PFSK-1 (cell line): ENCODE data around the gene GJB4.

Experiments used
- FOXP2 ChIP-seq: optimal IDR thresholded peaks from 2 replicates; pipeline ENCODE3; 2011; ENCODE audit warnings: borderline replicate concordance, control low read depth, inconsistent platforms; ENCODE audit not compliant: insufficient read depth; ENCODE audit errors: extremely low read length, extremely low read depth
- POLR2AphosphoS5 ChIP-seq: IDR thresholded peaks from 2 replicates; pipeline ENCODE4 v1.6.1; 2012; ENCODE audit warnings: low read depth, mild to moderate bottlenecking, control low read depth, low read length, moderate library complexity
- SIN3A ChIP-seq: IDR thresholded peaks from 2 replicates; pipeline ENCODE4 v1.6.1; 2012; ENCODE audit warnings: mild to moderate bottlenecking, low read length, moderate library complexity, borderline replicate concordance; ENCODE audit not compliant: insufficient read depth
- TAF1 ChIP-seq: IDR thresholded peaks from 2 replicates; pipeline ENCODE4 v1.6.1; 2012; ENCODE audit warnings: low read length, control low read depth, borderline replicate concordance; ENCODE audit not compliant: insufficient read depth
- TF ChIP-seq, protein P1 (sequence below), 2 experiments: IDR thresholded peaks; 2 replicates each; pipeline versions ENCODE4 v1.6.1 to v1.8.0; 2011 to 2012; ENCODE audit warnings: low read depth in 2 of 2, low read length in 2 of 2, control low read depth in 1 of 2, inconsistent platforms in 1 of 2, mild to moderate bottlenecking in 1 of 2, moderate library complexity in 1 of 2; ENCODE audit not compliant: insufficient read depth in 1 of 2

Gene GJB4

DNA sequence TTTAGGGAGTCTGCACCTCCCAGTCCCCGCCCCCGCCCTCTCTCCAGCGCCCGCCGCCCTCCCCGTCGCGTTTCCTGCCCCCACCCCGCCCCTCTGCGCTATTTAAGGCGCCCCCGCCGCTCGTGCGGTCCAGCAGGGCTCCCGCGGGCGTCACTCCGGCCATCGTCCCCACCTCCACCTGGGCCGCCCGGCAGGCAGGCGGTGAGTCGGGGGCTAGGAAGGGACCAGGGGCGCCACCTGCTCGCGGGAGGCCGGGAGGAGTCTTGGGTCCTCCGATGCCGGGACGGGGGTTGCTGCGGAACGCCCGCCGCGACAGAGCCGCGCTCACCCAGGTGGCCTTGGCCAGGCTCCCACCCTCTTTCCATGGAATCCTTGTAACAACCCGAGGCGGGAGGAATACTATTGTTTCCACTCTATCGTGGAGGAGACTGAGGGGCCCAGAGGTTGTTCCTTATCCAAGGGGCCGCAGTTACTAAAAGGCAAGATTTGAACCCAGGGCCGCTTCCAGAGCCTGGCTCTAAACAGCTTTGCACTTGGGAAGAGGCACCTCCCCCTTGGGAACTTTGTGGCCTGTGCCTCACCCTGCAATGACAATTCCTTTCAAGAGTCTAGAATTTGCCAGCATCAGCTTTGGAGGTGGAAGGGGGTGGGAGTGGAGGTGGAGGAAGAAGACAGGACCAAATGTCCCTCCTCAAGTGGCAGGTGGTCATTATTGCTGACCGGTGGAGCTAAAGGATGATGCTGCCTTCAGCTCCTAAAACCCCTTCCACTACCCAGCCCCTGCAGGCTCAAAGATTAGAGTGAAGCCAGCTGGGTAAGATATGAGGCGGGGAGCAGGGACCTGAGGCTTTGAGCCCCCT lies 33.6 kb downstream of the GJB4 start, which contains the start of gene GJA4:
Gene GJA4 (plus strand): TSS at position 132 of the 860 bp plus-strand sequence. CDS start 1,215 bp downstream, outside the sequence.
- TF ChIP-seq FOXP2 (no peak), POLR2AphosphoS5 (no peak), SIN3A (no peak), TAF1 (no peak)
- TF ChIP-seq, protein P1, sequence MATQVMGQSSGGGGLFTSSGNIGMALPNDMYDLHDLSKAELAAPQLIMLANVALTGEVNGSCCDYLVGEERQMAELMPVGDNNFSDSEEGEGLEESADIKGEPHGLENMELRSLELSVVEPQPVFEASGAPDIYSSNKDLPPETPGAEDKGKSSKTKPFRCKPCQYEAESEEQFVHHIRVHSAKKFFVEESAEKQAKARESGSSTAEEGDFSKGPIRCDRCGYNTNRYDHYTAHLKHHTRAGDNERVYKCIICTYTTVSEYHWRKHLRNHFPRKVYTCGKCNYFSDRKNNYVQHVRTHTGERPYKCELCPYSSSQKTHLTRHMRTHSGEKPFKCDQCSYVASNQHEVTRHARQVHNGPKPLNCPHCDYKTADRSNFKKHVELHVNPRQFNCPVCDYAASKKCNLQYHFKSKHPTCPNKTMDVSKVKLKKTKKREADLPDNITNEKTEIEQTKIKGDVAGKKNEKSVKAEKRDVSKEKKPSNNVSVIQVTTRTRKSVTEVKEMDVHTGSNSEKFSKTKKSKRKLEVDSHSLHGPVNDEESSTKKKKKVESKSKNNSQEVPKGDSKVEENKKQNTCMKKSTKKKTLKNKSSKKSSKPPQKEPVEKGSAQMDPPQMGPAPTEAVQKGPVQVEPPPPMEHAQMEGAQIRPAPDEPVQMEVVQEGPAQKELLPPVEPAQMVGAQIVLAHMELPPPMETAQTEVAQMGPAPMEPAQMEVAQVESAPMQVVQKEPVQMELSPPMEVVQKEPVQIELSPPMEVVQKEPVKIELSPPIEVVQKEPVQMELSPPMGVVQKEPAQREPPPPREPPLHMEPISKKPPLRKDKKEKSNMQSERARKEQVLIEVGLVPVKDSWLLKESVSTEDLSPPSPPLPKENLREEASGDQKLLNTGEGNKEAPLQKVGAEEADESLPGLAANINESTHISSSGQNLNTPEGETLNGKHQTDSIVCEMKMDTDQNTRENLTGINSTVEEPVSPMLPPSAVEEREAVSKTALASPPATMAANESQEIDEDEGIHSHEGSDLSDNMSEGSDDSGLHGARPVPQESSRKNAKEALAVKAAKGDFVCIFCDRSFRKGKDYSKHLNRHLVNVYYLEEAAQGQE (IDR thresholded peaks at IDR 0.05; ENCODE audit: insufficient read depth in 1 of 2, low read depth in 2 of 2, low read length in 2 of 2): no peak

- TF ChIP-seq SIN3A (no peak), POLR2AphosphoS5 (no peak), FOXP2 (no peak), TAF1 (no peak)
- TF ChIP-seq, protein P1 (IDR thresholded peaks at IDR 0.05; ENCODE audit: insufficient read depth in 1 of 2, low read depth in 2 of 2, low read length in 2 of 2): no peak
These were observed 34.7 kb downstream of the GJB4 start for GRCh38 chr1:34794001-34794789.

GRCh38 chr1:34794790-34795180 lies 35.2 kb downstream of the GJB4 start:
- TF ChIP-seq, protein P1 (IDR thresholded peaks at IDR 0.05; ENCODE audit: insufficient read depth in 1 of 2, low read depth in 2 of 2, low read length in 2 of 2): no peak
- TF ChIP-seq TAF1 (no peak), SIN3A (no peak), POLR2AphosphoS5 (no peak), FOXP2 (no peak)

GRCh38 chr1:34795916-34796315 lies 36.4 kb downstream of the GJB4 start:
- TF ChIP-seq TAF1 (no peak), FOXP2 (no peak), POLR2AphosphoS5 (no peak), SIN3A (no peak)
- TF ChIP-seq, protein P1 (IDR thresholded peaks at IDR 0.05; ENCODE audit: insufficient read depth in 1 of 2, low read depth in 2 of 2, low read length in 2 of 2): no peak
